Measurements from ENCODE around the gene TRABD.

TRABD gene

GRCh38 chr22:50246242-50247175, 60.8 kb downstream of the TRABD start:
- DNase-seq, result no peak

GRCh38 chr22:50247748-50248147, 62.0 kb downstream of the TRABD start:
- DNase-seq, result peak; percentile 64

GRCh38 chr22:50248196-50249081, 62.7 kb downstream of the TRABD start:
- no peak for DNase-seq
